IPS-NIHi7 (cell line): ENCODE data around the gene CCL22.
"Not testable (repeated sequence)": the region's sequence is repeated elsewhere in the genome, so short reads cannot be mapped to it uniquely, and the experiment has no call there.

Experiments
- DNase-seq: peaks from one replicate; pipeline ENCODE4 v3.0.0; 2012; ENCODE audit warnings: mixed read lengths; ENCODE audit errors: extremely low spot score

CCL22 gene

GRCh38 chr16:57347858-57348257 lies 10.7 kb upstream of the CCL22 start:
- DNase-seq = no peak

- DNase-seq = no peak
Observed at GRCh38 chr16:57348327-57348726, 10.3 kb upstream of the CCL22 start.

- DNase-seq = no peak
Observed at GRCh38 chr16:57349212-57350031, 9.2 kb upstream of the CCL22 start.

- no peak for DNase-seq
Observed at GRCh38 chr16:57352636-57353047, 5.9 kb upstream of the CCL22 start.

GRCh38 chr16:57354311-57354710 lies 4.3 kb upstream of the CCL22 start:
- DNase-seq = no peak

- no peak for DNase-seq
Observed at GRCh38 chr16:57355898-57356414, 2.6 kb upstream of the CCL22 start.

GRCh38 chr16:57356547-57356946 lies 2.0 kb upstream of the CCL22 start:
- DNase-seq = no peak

- no peak for DNase-seq
Observed at GRCh38 chr16:57357330-57358085, 1.1 kb upstream of the CCL22 start.

- no peak for DNase-seq
Observed at GRCh38 chr16:57358086-57358420, 530 bp upstream of the CCL22 start.

- DNase-seq = peak; percentile 6
Observed at GRCh38 chr16:57360321-57360935, 1.8 kb downstream of the CCL22 start.

GRCh38 chr16:57361404-57361803 lies 2.8 kb downstream of the CCL22 start:
- DNase-seq = no peak

- no peak for DNase-seq
Observed at GRCh38 chr16:57364143-57364542, 5.6 kb downstream of the CCL22 start.

- DNase-seq = no peak
Observed at GRCh38 chr16:57366544-57367040, 8.0 kb downstream of the CCL22 start.

- DNase-seq = no peak
Observed at GRCh38 chr16:57367116-57367752, 8.7 kb downstream of the CCL22 start.

- DNase-seq = no peak
Observed at GRCh38 chr16:57371494-57372371, 13.2 kb downstream of the CCL22 start.

GRCh38 chr16:57372372-57373116 lies 14.0 kb downstream of the CCL22 start, which contains the start of gene CX3CL1:
Gene CX3CL1, plus strand, starts transcription at chr16:57372490. Its CDS starts 79 bp downstream, at chr16:57372569.
- peak; percentile 93 for DNase-seq

GRCh38 chr16:57373117-57373947 lies 14.7 kb downstream of the CCL22 start:
- DNase-seq = no peak

- no peak for DNase-seq
Observed at GRCh38 chr16:57374067-57374534, 15.5 kb downstream of the CCL22 start.

GRCh38 chr16:57374925-57375465 lies 16.4 kb downstream of the CCL22 start:
- DNase-seq = not testable (repeated sequence)
